Stimulated activated naive CD8-positive, alpha-beta T cell treated with anti-CD3 and anti-CD28 coated beads, Interleukin-15, Interleukin-2, amounts not matched to agents 100 ng/mL and 50 ng/mL, for 24 hours (primary cell): ENCODE data around the gene LGR6.

Experiments
- H3K27ac Mint-ChIP-seq: one replicate; pipeline ENCODE4 v1.8.0; 2021; ENCODE audit warnings: mild to moderate bottlenecking, mixed read lengths
- H3K27me3 Mint-ChIP-seq: one replicate; pipeline ENCODE4 v1.8.0; 2021; ENCODE audit warnings: mixed read lengths
- H3K36me3 Mint-ChIP-seq: one replicate; pipeline ENCODE4 v1.8.0; 2021; ENCODE audit warnings: low read depth, mixed read lengths
- H3K4me1 Mint-ChIP-seq: one replicate; pipeline ENCODE4 v1.8.0; 2021; ENCODE audit warnings: low read depth, mixed read lengths
- H3K4me3 Mint-ChIP-seq: one replicate; pipeline ENCODE4 v1.8.0; 2021; ENCODE audit warnings: mild to moderate bottlenecking, mixed read lengths
- H3K9me3 Mint-ChIP-seq: one replicate; pipeline ENCODE4 v1.8.0; 2021; ENCODE audit warnings: mixed read lengths

Gene LGR6

GRCh38 chr1:202355944-202356553, 162.4 kb downstream of the LGR6 start:
- no peaks in the 10 kb centered on the region for H3K36me3 Mint-ChIP-seq
- H3K4me3 Mint-ChIP-seq: no peak overlapping the region
- no peaks in the 10 kb centered on the region for H3K27me3 Mint-ChIP-seq
- peaks cover 10% of the 10 kb centered on the region for H3K4me1 Mint-ChIP-seq
- no peak overlapping the region for H3K27ac Mint-ChIP-seq
- H3K9me3 Mint-ChIP-seq: no peaks in the 10 kb centered on the region

DNA sequence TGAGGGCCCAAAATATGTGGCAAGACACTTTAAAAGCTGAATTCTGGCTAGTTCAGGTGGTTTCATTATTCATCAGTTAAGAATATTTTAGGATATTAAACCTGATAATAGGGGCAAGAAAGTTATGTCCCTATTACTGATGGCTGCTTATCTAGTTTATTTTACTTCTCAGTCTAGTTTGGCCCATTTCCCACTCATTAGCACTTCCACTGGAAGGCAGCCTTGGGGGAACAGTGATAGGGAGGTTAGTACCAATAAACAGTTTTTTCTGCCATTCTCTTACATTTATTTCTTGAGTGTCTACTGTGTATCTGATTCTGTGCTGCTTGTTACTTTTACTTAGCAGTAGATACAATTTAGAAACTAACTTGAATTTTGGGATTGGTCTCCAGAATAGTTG, 163.9 kb downstream of the LGR6 start:
- Mint-ChIP-seq H3K27me3 (no peaks in the 10 kb centered on the region), H3K9me3 (no peaks in the 10 kb centered on the region), H3K36me3 (no peaks in the 10 kb centered on the region), H3K4me3 (no peak overlapping the region), H3K4me1 (peaks cover 6% of the 10 kb centered on the region), H3K27ac (no peak overlapping the region)

- H3K4me3 Mint-ChIP-seq: no peak overlapping the region
- no peaks in the 10 kb centered on the region for H3K27me3 Mint-ChIP-seq
- H3K9me3 Mint-ChIP-seq: no peaks in the 10 kb centered on the region
- no peak overlapping the region for H3K27ac Mint-ChIP-seq
- H3K36me3 Mint-ChIP-seq: no peaks in the 10 kb centered on the region
- no peaks in the 10 kb centered on the region for H3K4me1 Mint-ChIP-seq
Observed at GRCh38 chr1:202361224-202361623, 167.6 kb downstream of the LGR6 start.

DNA sequence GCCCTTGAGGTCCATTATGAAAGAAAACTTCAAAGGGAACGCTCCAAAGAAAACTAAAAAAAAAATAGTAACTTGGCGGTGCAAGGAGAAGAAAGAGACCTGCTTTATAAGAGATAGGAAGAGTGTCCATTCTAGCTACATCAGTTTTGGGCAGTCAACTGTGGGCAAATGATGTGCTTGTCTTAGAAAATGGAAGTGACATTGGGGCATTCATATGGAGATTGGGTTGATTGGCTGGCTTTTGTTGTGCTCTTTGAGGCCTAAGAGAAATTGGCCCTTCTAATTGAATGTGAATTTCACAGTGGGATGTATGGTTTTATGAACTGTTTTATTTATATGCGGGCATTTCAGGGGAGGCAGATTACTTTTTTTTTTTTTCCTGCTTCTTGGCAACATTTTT, 168.1 kb downstream of the LGR6 start:
- no peaks in the 10 kb centered on the region for H3K9me3 Mint-ChIP-seq
- H3K36me3 Mint-ChIP-seq: no peaks in the 10 kb centered on the region
- H3K4me3 Mint-ChIP-seq: no peak overlapping the region

DNA sequence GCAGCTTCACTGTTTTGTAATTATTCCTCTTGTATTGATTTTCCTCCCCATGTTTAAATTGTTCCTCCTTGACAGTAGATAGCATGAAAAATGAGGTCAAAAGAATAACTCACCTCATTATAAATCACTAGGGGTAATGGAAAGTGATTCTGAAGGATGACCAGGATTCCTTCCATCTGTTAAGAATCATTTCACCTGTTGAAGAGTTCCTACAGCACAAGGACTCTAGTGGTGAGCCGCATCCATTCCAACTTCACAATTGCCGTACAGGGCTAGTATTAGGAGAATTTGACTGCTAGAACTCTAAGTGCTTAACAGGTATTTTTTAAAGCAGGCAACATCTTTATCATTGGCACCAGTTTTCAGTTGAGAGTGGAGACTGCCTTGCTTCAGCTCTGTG, 168.6 kb downstream of the LGR6 start:
- no peaks in the 10 kb centered on the region for H3K4me1 Mint-ChIP-seq
- no peaks in the 10 kb centered on the region for H3K27me3 Mint-ChIP-seq
- H3K4me3 Mint-ChIP-seq: no peak overlapping the region
- H3K27ac Mint-ChIP-seq: no peak overlapping the region
- H3K36me3 Mint-ChIP-seq: no peaks in the 10 kb centered on the region
- no peaks in the 10 kb centered on the region for H3K9me3 Mint-ChIP-seq

More for the DNA sequence above, 168.1 kb downstream of the LGR6 start:
- Mint-ChIP-seq H3K27me3 (no peaks in the 10 kb centered on the region), H3K27ac (no peak overlapping the region), H3K4me1 (no peaks in the 10 kb centered on the region)

- no peaks in the 10 kb centered on the region for H3K9me3 Mint-ChIP-seq
Observed at GRCh38 chr1:202365092-202365815, 171.7 kb downstream of the LGR6 start.

GRCh38 chr1:202367271-202367670, 173.7 kb downstream of the LGR6 start:
- Mint-ChIP-seq H3K4me3 (no peak overlapping the region), H3K27ac (no peak overlapping the region), H3K4me1 (no peaks in the 10 kb centered on the region), H3K9me3 (no peaks in the 10 kb centered on the region), H3K27me3 (no peaks in the 10 kb centered on the region), H3K36me3 (no peaks in the 10 kb centered on the region)

More at GRCh38 chr1:202365092-202365815, 171.7 kb downstream of the LGR6 start:
- no peaks in the 10 kb centered on the region for H3K27me3 Mint-ChIP-seq
- H3K36me3 Mint-ChIP-seq: no peaks in the 10 kb centered on the region
- no peaks in the 10 kb centered on the region for H3K4me1 Mint-ChIP-seq
- no peak overlapping the region for H3K27ac Mint-ChIP-seq
- H3K4me3 Mint-ChIP-seq: no peak overlapping the region
